SK-N-SH treated with all-trans-retinoic acid at 6 μM for 48 hours (cell line): ENCODE results near the gene MRPL51.

Experiments used
- ATAC-seq: fragments of 200-7000 bp; cut with Tn5 transposase; 3 replicates; pipeline ENCODE4 v1.9.1; 2020; ENCODE audit warnings: mild to moderate bottlenecking, moderate library complexity
- ARNTL ChIP-seq: fragments of 450-650 bp; formaldehyde crosslinking; IDR thresholded peaks from 2 replicates; pipeline ENCODE4 v1.5.0; 2020; ENCODE audit warnings: low read depth, mild to moderate bottlenecking, moderate library complexity, borderline replicate concordance
- BACH2 ChIP-seq: fragments of 250-450 bp; sonication (Bioruptor Pico); IDR thresholded peaks from 2 replicates; pipeline ENCODE4 v1.9.0; 2021; ENCODE audit warnings: mild to moderate bottlenecking, borderline replicate concordance
- CSDC2 ChIP-seq: fragments of 250-450 bp; sonication (Bioruptor Pico); IDR thresholded peaks from 2 replicates; pipeline ENCODE4 v1.5.0; 2020; ENCODE audit warnings: mild to moderate bottlenecking, moderate library complexity
- CSRNP3 ChIP-seq: fragments of 250-450 bp; sonication (Bioruptor Pico); IDR thresholded peaks from 2 replicates; pipeline ENCODE4 v1.5.1; 2021; ENCODE audit warnings: mild to moderate bottlenecking, moderate library complexity
- ESRRG ChIP-seq: fragments of 250-450 bp; sonication (Bioruptor Pico); IDR thresholded peaks from 2 replicates; pipeline ENCODE4 v1.6.1; 2021; ENCODE audit warnings: mild to moderate bottlenecking
- GLIS3 ChIP-seq: fragments of 250-450 bp; sonication (Bioruptor Pico); IDR thresholded peaks from 2 replicates; pipeline ENCODE4 v1.5.0; 2020; ENCODE audit warnings: mild to moderate bottlenecking, moderate library complexity
- ISL1 ChIP-seq: fragments of 250-450 bp; sonication (Bioruptor Pico); IDR thresholded peaks from 2 replicates; pipeline ENCODE4 v2.1.2; 2022; ENCODE audit warnings: mild to moderate bottlenecking, moderate library complexity
- OSR1 ChIP-seq: fragments of 250-450 bp; sonication (Bioruptor Pico); IDR thresholded peaks from 2 replicates; pipeline ENCODE4 v1.8.0; 2022; ENCODE audit warnings: moderate library complexity, mild to moderate bottlenecking, inconsistent platforms
- PATZ1 ChIP-seq: fragments of 250-450 bp; sonication (Bioruptor Pico); IDR thresholded peaks from 2 replicates; pipeline ENCODE4 v1.8.0; 2020; ENCODE audit warnings: mild to moderate bottlenecking, moderate library complexity, borderline replicate concordance
- POU6F1 ChIP-seq: fragments of 250-450 bp; sonication (Bioruptor Pico); IDR thresholded peaks from 2 replicates; pipeline ENCODE4 v1.8.0; 2021; ENCODE audit warnings: low read depth, mild to moderate bottlenecking, moderate library complexity, borderline replicate concordance
- PPARA ChIP-seq: fragments of 250-450 bp; sonication (Bioruptor Pico); IDR thresholded peaks from 2 replicates; pipeline ENCODE4 v1.5.0; 2020; ENCODE audit warnings: mild to moderate bottlenecking, borderline replicate concordance
- RARB ChIP-seq: fragments of 250-450 bp; sonication (Bioruptor Pico); IDR thresholded peaks from 2 replicates; pipeline ENCODE4 v1.8.0; 2021; ENCODE audit warnings: mild to moderate bottlenecking, moderate library complexity
- SNAI2 ChIP-seq: fragments of 250-450 bp; sonication (Bioruptor Pico); IDR thresholded peaks from 2 replicates; pipeline ENCODE4 v1.5.0; 2020; ENCODE audit warnings: mild to moderate bottlenecking, moderate library complexity
- TCF4 ChIP-seq: fragments of 250-450 bp; sonication (Bioruptor Pico); IDR thresholded peaks from 2 replicates; pipeline ENCODE4 v1.8.0; 2021; ENCODE audit warnings: mild to moderate bottlenecking, moderate library complexity, borderline replicate concordance
- TOX ChIP-seq: fragments of 250-450 bp; sonication (Bioruptor Pico); IDR thresholded peaks from 2 replicates; pipeline ENCODE4 v1.8.0; 2021; ENCODE audit warnings: mild to moderate bottlenecking, moderate library complexity, borderline replicate concordance
- ZC3H10 ChIP-seq: fragments of 250-450 bp; sonication (Bioruptor Pico); IDR thresholded peaks from 2 replicates; pipeline ENCODE4 v1.5.1; 2021; ENCODE audit warnings: mild to moderate bottlenecking, moderate library complexity
- ZFP3 ChIP-seq: fragments of 250-450 bp; sonication (Bioruptor Pico); IDR thresholded peaks from 2 replicates; pipeline ENCODE4 v1.5.0; 2020; ENCODE audit warnings: mild to moderate bottlenecking, moderate library complexity
- ZFP30 ChIP-seq: fragments of 450-650 bp; formaldehyde crosslinking; IDR thresholded peaks from 2 replicates; pipeline ENCODE4 v1.5.0; 2022; ENCODE audit warnings: mild to moderate bottlenecking, moderate library complexity
- ZNF565 ChIP-seq: fragments of 450-650 bp; formaldehyde crosslinking; conservative IDR thresholded peaks from 2 replicates; pipeline ENCODE4 v1.5.0; 2020; ENCODE audit warnings: low read depth, mild to moderate bottlenecking, moderate library complexity
- ZNF70 ChIP-seq: fragments of 450-650 bp; formaldehyde crosslinking; IDR thresholded peaks from 2 replicates; pipeline ENCODE4 v1.5.0; 2020; ENCODE audit warnings: mild to moderate bottlenecking, moderate library complexity
- ZNF8 ChIP-seq: fragments of 450-650 bp; formaldehyde crosslinking; IDR thresholded peaks from 2 replicates; pipeline ENCODE4 v1.5.0; 2020; ENCODE audit warnings: mild to moderate bottlenecking, moderate library complexity
- TF ChIP-seq, protein P1 (sequence below): fragments of 250-450 bp; sonication (Bioruptor Pico); IDR thresholded peaks from 2 replicates; pipeline ENCODE4 v1.5.0; 2020; ENCODE audit warnings: mild to moderate bottlenecking, moderate library complexity

The MRPL51 gene

DNA sequence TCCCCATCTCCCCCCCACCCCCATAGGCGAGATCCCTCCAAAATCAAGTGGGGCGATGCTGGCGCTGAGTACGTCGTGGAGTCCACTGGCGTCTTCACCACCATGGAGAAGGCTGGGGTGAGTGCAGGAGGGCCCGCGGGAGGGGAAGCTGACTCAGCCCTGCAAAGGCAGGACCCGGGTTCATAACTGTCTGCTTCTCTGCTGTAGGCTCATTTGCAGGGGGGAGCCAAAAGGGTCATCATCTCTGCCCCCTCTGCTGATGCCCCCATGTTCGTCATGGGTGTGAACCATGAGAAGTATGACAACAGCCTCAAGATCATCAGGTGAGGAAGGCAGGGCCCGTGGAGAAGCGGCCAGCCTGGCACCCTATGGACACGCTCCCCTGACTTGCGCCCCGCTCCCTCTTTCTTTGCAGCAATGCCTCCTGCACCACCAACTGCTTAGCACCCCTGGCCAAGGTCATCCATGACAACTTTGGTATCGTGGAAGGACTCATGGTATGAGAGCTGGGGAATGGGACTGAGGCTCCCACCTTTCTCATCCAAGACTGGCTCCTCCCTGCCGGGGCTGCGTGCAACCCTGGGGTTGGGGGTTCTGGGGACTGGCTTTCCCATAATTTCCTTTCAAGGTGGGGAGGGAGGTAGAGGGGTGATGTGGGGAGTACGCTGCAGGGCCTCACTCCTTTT, 44.0 kb upstream of the MRPL51 start:
- ATAC-seq = no peak
- TF ChIP-seq ZFP30 (CRISPR knock-in tag) (no peak), ZC3H10 (no peak), BACH2 (CRISPR knock-in tag) (no peak), POU6F1 (no peak), GLIS3 (CRISPR knock-in tag) (no peak), ESRRG (CRISPR knock-in tag) (no peak), OSR1 (CRISPR knock-in tag) (no peak), CSRNP3 (CRISPR knock-in tag) (no peak), ARNTL (CRISPR knock-in tag) (no peak), SNAI2 (CRISPR knock-in tag) (no peak), RARB (CRISPR knock-in tag) (no peak), PPARA (CRISPR knock-in tag) (no peak), ZNF70 (no peak), CSDC2 (CRISPR knock-in tag) (no peak), TCF4 (CRISPR knock-in tag) (no peak), TOX (CRISPR knock-in tag) (no peak), PATZ1 (CRISPR knock-in tag) (no peak), ISL1 (CRISPR knock-in tag) (no peak), ZFP3 (CRISPR knock-in tag) (no peak)
- TF ChIP-seq, protein P1, sequence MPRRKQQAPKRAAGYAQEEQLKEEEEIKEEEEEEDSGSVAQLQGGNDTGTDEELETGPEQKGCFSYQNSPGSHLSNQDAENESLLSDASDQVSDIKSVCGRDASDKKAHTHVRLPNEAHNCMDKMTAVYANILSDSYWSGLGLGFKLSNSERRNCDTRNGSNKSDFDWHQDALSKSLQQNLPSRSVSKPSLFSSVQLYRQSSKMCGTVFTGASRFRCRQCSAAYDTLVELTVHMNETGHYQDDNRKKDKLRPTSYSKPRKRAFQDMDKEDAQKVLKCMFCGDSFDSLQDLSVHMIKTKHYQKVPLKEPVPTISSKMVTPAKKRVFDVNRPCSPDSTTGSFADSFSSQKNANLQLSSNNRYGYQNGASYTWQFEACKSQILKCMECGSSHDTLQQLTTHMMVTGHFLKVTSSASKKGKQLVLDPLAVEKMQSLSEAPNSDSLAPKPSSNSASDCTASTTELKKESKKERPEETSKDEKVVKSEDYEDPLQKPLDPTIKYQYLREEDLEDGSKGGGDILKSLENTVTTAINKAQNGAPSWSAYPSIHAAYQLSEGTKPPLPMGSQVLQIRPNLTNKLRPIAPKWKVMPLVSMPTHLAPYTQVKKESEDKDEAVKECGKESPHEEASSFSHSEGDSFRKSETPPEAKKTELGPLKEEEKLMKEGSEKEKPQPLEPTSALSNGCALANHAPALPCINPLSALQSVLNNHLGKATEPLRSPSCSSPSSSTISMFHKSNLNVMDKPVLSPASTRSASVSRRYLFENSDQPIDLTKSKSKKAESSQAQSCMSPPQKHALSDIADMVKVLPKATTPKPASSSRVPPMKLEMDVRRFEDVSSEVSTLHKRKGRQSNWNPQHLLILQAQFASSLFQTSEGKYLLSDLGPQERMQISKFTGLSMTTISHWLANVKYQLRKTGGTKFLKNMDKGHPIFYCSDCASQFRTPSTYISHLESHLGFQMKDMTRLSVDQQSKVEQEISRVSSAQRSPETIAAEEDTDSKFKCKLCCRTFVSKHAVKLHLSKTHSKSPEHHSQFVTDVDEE (CRISPR knock-in tag) = no peak
- TF ChIP-seq, all 23 proteins: peak for 0

DNA sequence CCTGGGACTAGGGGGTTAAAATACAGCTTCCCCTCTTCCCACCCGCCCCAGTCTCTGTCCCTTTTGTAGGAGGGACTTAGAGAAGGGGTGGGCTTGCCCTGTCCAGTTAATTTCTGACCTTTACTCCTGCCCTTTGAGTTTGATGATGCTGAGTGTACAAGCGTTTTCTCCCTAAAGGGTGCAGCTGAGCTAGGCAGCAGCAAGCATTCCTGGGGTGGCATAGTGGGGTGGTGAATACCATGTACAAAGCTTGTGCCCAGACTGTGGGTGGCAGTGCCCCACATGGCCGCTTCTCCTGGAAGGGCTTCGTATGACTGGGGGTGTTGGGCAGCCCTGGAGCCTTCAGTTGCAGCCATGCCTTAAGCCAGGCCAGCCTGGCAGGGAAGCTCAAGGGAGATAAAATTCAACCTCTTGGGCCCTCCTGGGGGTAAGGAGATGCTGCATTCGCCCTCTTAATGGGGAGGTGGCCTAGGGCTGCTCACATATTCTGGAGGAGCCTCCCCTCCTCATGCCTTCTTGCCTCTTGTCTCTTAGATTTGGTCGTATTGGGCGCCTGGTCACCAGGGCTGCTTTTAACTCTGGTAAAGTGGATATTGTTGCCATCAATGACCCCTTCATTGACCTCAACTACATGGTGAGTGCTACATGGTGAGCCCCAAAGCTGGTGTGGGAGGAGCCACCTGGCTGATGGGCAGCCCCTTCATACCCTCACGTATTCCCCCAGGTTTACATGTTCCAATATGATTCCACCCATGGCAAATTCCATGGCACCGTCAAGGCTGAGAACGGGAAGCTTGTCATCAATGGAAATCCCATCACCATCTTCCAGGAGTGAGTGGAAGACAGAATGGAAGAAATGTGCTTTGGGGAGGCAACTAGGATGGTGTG, 43.1 kb upstream of the MRPL51 start:
- ATAC-seq = no peak
- TF ChIP-seq GLIS3 (CRISPR knock-in tag) (no peak), ARNTL (CRISPR knock-in tag) (no peak), ZNF565 (CRISPR knock-in tag) (no peak), TCF4 (CRISPR knock-in tag) (no peak), BACH2 (CRISPR knock-in tag) (no peak), ZFP3 (CRISPR knock-in tag) (no peak), CSRNP3 (CRISPR knock-in tag) (no peak), SNAI2 (CRISPR knock-in tag) (no peak), ZNF70 (no peak), PATZ1 (CRISPR knock-in tag) (no peak), POU6F1 (no peak), ZNF8 (CRISPR knock-in tag) (no peak), ZFP30 (CRISPR knock-in tag) (no peak), OSR1 (CRISPR knock-in tag) (no peak), ISL1 (CRISPR knock-in tag) (no peak)
